HUES64 (cell line): ENCODE data around the gene ANKRD11.

Source experiments
- H3K27ac ChIP-seq: 2 replicates; pipeline ENCODE4 v1.7.0; 2013; ENCODE audit warnings: low read depth, low read length, inconsistent platforms
- H3K27me3 ChIP-seq: 2 replicates; pipeline ENCODE4 v1.6.1; 2013; ENCODE audit warnings: mild to moderate bottlenecking, low read length; ENCODE audit not compliant: insufficient read depth
- H3K36me3 ChIP-seq: 2 replicates; pipeline ENCODE4 v1.6.1; 2013; ENCODE audit warnings: mild to moderate bottlenecking, low read length; ENCODE audit not compliant: insufficient read depth
- H3K4me1 ChIP-seq: 2 replicates; pipeline ENCODE4 v1.6.1; 2013; ENCODE audit warnings: mild to moderate bottlenecking, low read length, moderate library complexity; ENCODE audit not compliant: insufficient read depth
- H3K4me3 ChIP-seq: 2 replicates; pipeline ENCODE4 v1.5.1; 2013; ENCODE audit warnings: mild to moderate bottlenecking, low read length, moderate library complexity
- H3K9ac ChIP-seq: 2 replicates; pipeline ENCODE4 v1.6.1; 2013; ENCODE audit warnings: mild to moderate bottlenecking, low read depth, low read length
- H3K9me3 ChIP-seq: 2 replicates; pipeline ENCODE4 v1.6.1; 2013; ENCODE audit warnings: low read depth, low read length; ENCODE audit not compliant: insufficient read depth
- WGBS: fragments of 150-250, 120-280 bp; methylation state at CpG from one replicate; pipeline ENCODE4 v1.1.7; 2013; ENCODE audit warnings: missing lambda C conversion rate; 5-methylcytosine and 5-hydroxymethylcytosine counted together

The ANKRD11 gene

DNA sequence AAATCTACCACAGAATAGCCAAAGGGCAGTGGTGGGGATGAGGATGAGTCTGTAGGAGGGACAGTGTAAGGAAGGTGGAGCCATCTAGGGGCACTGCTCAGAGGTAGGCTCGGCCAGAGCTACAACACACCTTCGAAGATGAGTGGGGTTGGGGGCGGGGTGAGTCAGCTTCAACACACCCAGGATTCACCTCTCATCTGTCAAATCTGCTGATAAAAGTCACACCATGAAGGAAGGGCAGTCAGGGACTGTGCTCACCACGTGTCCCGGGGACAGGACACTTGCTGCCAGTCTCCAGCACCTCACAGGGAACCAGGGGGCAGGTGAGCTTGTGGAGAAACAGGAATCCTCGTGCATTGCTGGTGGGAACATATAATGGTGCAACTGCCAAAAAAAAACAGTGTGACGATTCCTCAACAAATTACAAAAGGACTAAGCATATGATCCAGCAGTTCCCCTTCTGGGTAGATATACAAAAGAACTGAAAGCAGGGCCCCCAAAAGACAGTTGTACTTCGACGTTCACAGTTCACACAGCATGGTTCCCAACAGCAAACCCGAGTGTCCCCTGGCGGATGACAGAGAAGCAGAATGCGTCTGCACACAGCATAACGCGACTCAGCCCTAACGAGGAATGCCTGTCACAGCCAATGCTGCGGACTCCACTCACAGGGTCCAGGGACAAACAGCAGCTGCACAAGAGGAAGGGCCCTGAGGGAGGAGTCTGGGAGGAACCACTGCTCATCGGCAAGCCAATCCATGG, 133.1 kb downstream of the ANKRD11 start:
- Histone ChIP-seq H3K9me3 (no peaks in the 10 kb centered on the region), H3K9ac (no peak overlapping the region), H3K27ac (no peak overlapping the region), H3K4me3 (no peak overlapping the region), H3K27me3 (no peaks in the 10 kb centered on the region), H3K36me3 (no peaks in the 10 kb centered on the region), H3K4me1 (peaks cover 33% of the 10 kb centered on the region)
- 79% methylated on average over 17 of the region's 17 CpGs for WGBS

DNA sequence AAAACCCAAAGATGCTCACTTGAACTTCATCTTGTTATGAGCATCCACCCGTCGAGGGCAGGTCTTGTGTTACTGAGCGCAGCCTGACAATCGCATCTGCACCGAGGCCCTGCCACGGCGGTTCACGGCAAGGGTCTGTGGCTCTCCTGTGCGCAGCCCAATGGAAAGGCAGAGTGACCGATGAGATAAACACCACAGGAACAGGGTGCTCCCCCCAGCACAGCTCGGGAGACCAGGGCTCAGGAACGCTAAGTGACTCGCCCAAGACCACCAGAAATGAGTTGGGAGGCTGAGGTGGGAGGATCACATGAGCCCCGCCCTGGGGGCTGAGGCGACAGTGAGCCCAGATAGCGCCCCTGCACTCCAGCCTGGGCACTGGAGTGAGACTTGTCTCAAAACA, 134.7 kb downstream of the ANKRD11 start:
- 95% methylated on average over 16 of the region's 16 CpGs for WGBS
- no peaks in the 10 kb centered on the region for H3K36me3 ChIP-seq
- H3K27me3 ChIP-seq: no peaks in the 10 kb centered on the region
- peaks cover 19% of the 10 kb centered on the region for H3K4me1 ChIP-seq
- H3K27ac ChIP-seq: no peak overlapping the region
- H3K4me3 ChIP-seq: no peak overlapping the region
- H3K9me3 ChIP-seq: no peaks in the 10 kb centered on the region
- no peak overlapping the region for H3K9ac ChIP-seq

- Histone ChIP-seq H3K9ac (no peak overlapping the region), H3K4me1 (peaks cover 15% of the 10 kb centered on the region), H3K4me3 (no peak overlapping the region)
Observed at GRCh38 chr16:89355007-89355406, 135.4 kb downstream of the ANKRD11 start.

GRCh38 chr16:89354325-89354724, 136.0 kb downstream of the ANKRD11 start:
- H3K27me3 ChIP-seq: no peaks in the 10 kb centered on the region
- H3K4me1 ChIP-seq: peaks cover 15% of the 10 kb centered on the region
- H3K36me3 ChIP-seq: no peaks in the 10 kb centered on the region
- H3K9ac ChIP-seq: no peak overlapping the region
- no peak overlapping the region for H3K27ac ChIP-seq
- WGBS: 95% methylated on average over 6 of the region's 6 CpGs
- H3K4me3 ChIP-seq: no peak overlapping the region
- no peaks in the 10 kb centered on the region for H3K9me3 ChIP-seq

More at GRCh38 chr16:89355007-89355406, 135.4 kb downstream of the ANKRD11 start:
- H3K9me3 ChIP-seq: no peaks in the 10 kb centered on the region
- no peaks in the 10 kb centered on the region for H3K27me3 ChIP-seq
- H3K27ac ChIP-seq: no peak overlapping the region
- 92% methylated on average over 16 of the region's 16 CpGs for WGBS
- H3K36me3 ChIP-seq: no peaks in the 10 kb centered on the region

GRCh38 chr16:89352091-89352681, 138.2 kb downstream of the ANKRD11 start:
- WGBS: 91% methylated on average over 13 of the region's 13 CpGs
- peaks cover 8% of the 10 kb centered on the region for H3K4me1 ChIP-seq
- H3K27ac ChIP-seq: no peak overlapping the region
- no peaks in the 10 kb centered on the region for H3K27me3 ChIP-seq
- H3K36me3 ChIP-seq: no peaks in the 10 kb centered on the region
- no peak overlapping the region for H3K4me3 ChIP-seq
- H3K9me3 ChIP-seq: no peaks in the 10 kb centered on the region
- H3K9ac ChIP-seq: no peak overlapping the region

GRCh38 chr16:89351645-89352044, 138.7 kb downstream of the ANKRD11 start:
- H3K36me3 ChIP-seq: no peaks in the 10 kb centered on the region
- 96% methylated on average over 12 of the region's 12 CpGs for WGBS

GRCh38 chr16:89350701-89351380, 139.5 kb downstream of the ANKRD11 start:
- no peaks in the 10 kb centered on the region for H3K9me3 ChIP-seq
- no peaks in the 10 kb centered on the region for H3K36me3 ChIP-seq
- H3K9ac ChIP-seq: no peak overlapping the region
- H3K4me3 ChIP-seq: no peak overlapping the region
- WGBS: 97% methylated on average over 18 of the region's 18 CpGs
- H3K27me3 ChIP-seq: no peaks in the 10 kb centered on the region
- no peak overlapping the region for H3K27ac ChIP-seq
- H3K4me1 ChIP-seq: peaks cover 19% of the 10 kb centered on the region

More at GRCh38 chr16:89351645-89352044, 138.7 kb downstream of the ANKRD11 start:
- H3K9me3 ChIP-seq: no peaks in the 10 kb centered on the region
- no peak overlapping the region for H3K27ac ChIP-seq
- no peak overlapping the region for H3K9ac ChIP-seq
- H3K27me3 ChIP-seq: no peaks in the 10 kb centered on the region
- H3K4me3 ChIP-seq: no peak overlapping the region
- peaks cover 12% of the 10 kb centered on the region for H3K4me1 ChIP-seq

- Histone ChIP-seq H3K9ac (no peak overlapping the region), H3K27me3 (no peaks in the 10 kb centered on the region), H3K4me1 (peaks cover 25% of the 10 kb centered on the region), H3K27ac (no peak overlapping the region), H3K4me3 (no peak overlapping the region), H3K36me3 (no peaks in the 10 kb centered on the region), H3K9me3 (no peaks in the 10 kb centered on the region)
- WGBS: 92% methylated on average over 8 of the region's 8 CpGs
Observed at GRCh38 chr16:89349947-89350633, 140.3 kb downstream of the ANKRD11 start.

GRCh38 chr16:89347807-89348206, 142.6 kb downstream of the ANKRD11 start:
- Histone ChIP-seq H3K9ac (no peak overlapping the region), H3K4me1 (peaks cover 25% of the 10 kb centered on the region), H3K27me3 (no peaks in the 10 kb centered on the region), H3K4me3 (no peak overlapping the region), H3K27ac (no peak overlapping the region), H3K9me3 (no peaks in the 10 kb centered on the region), H3K36me3 (no peaks in the 10 kb centered on the region)
- 92% methylated on average over 4 of the region's 4 CpGs for WGBS

DNA sequence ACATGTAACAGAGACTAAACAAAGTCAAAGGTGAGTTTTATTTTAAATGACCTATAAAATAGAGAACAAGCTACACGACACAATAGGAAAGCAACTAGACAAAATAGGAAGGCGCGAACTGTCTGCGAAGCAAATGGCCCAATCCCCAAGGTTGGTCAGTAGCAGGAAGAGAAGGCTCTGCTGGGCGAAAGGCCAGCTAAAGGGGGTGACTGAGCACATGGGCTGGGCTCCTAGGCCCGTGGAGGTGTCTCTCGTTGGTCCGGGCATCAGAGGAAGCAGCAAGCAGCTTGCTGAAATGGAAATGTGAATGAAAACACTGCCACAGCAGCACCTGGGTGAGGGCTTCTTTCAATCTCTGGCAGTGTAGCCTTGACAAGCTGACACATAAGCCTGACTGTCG, 143.5 kb downstream of the ANKRD11 start:
- Histone ChIP-seq H3K9ac (no peak overlapping the region; the same call in 1 of the 2 replicates), H3K27ac (no peak overlapping the region), H3K36me3 (no peaks in the 10 kb centered on the region), H3K4me1 (peaks cover 18% of the 10 kb centered on the region), H3K27me3 (no peaks in the 10 kb centered on the region), H3K4me3 (no peak overlapping the region), H3K9me3 (no peaks in the 10 kb centered on the region)
- 88% methylated on average over 9 of the region's 9 CpGs for WGBS

DNA sequence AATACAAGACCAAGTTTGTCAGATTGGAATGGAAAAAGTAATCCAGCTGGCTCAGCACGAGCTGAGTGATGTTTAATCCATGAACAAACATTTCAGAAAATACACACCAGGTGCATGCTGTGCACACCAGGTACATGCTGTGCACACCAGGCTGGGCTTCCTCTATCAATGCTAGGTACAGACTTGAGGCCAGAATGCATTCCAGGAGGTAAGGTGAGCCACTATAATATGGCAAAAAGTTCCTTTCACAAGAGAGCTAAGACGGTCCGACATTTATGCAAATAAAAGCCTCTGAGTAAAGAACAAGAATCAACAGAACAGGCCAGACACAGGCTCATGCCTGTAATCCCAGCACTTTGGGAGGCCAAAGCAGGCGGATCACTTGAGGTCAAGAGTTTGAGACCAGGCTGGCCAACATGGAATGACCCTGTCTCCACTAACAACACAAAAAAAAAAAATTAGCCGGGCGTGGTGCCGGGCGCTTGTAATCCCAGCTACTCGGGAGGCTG, 144.7 kb downstream of the ANKRD11 start:
- H3K4me1 ChIP-seq: peaks cover 18% of the 10 kb centered on the region
- 95% methylated on average over 9 of the region's 9 CpGs for WGBS
- H3K4me3 ChIP-seq: no peak overlapping the region
- no peaks in the 10 kb centered on the region for H3K27me3 ChIP-seq
- H3K27ac ChIP-seq: no peak overlapping the region
- no peaks in the 10 kb centered on the region for H3K9me3 ChIP-seq
- no peak overlapping the region for H3K9ac ChIP-seq
- no peaks in the 10 kb centered on the region for H3K36me3 ChIP-seq
